Measurements from ENCODE around the gene CD177.
"Not testable (repeated sequence)": the region's sequence is repeated elsewhere in the genome, so short reads cannot be mapped to it uniquely, and the experiment has no call there.

Gene CD177

DNA sequence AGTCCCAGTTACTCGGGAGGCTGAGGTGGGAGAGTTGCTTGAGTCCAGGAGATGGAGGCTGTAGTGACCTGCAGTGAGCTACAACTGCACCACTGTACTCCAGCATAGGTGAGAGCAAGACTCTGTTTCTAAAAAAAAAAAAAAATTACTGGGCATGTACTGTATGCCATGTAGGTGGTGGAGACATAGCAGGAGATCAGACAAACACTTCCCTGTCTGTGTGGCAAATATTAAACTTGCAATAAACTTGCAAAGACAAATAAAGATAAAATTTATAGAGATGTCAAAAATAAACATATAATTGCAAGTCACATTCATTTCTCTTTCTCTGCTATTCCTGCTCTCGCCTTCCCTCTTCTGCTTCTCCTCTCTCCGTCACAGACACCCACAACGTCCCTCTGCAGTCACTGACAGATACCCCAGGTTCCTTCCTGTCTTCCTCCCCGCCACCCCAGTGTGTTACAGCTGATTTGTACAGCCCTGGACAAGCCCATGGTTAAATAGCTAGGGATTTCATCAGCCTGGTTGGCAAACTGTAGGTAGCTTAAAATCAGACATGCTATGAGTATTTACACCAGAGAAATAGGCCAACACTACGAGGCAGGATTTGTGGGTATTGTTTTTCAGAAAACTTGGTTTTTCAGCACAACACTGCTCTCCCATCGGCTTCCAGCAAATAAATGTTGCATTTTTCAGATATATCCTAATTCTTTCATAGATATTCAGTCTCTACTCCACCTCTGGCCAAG lies 1.3 kb upstream of the CD177 start:
- TF ChIP-seq GATA1 (IDR thresholded peaks at IDR 0.05; ENCODE audit: low read depth, low read length) (no peak), POLR2A (IDR thresholded peaks at IDR 0.05; ENCODE audit: low read length) (no peak)
- DNase-seq: no peak

DNA sequence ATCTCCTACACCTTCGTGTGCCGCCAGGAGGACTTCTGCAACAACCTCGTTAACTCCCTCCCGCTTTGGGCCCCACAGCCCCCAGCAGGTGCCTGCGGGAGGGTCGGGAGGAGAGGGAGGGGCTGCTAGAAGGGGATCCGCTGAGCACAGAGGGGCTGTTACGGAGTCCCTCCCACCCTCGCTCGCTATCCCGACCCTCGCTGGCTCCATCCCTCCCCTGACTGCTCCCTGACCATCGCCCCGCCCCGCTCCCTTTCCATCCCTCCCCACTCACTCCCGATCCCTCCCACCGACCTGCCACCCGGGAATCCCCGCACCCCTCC lies 780 bp downstream of the CD177 start:
- DNase-seq: no peak
- TF ChIP-seq POLR2A (IDR thresholded peaks at IDR 0.05; ENCODE audit: low read length) (no peak), GATA1 (IDR thresholded peaks at IDR 0.05; ENCODE audit: low read depth, low read length) (no peak)

DNA sequence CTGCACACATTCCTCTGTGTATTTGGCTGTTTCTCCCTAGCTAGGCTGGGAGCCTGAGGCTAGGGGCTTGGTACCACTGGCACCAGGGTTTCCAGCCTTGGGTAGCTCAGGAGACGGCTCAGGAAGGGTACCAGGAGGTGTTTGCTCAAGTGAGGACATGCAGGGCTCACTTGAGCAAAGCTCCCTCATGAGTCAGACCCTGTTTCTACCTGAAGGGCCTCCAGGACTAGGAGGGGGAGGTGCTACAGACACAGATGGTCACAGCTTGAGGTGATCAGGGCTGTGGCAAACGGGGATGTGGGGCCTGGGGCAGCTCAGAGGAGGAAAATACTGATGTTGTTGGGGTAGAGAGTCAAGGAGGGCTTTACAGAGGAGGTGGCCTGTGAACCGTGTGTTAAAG lies 3.3 kb downstream of the CD177 start:
- not testable (repeated sequence) for DNase-seq

DNA sequence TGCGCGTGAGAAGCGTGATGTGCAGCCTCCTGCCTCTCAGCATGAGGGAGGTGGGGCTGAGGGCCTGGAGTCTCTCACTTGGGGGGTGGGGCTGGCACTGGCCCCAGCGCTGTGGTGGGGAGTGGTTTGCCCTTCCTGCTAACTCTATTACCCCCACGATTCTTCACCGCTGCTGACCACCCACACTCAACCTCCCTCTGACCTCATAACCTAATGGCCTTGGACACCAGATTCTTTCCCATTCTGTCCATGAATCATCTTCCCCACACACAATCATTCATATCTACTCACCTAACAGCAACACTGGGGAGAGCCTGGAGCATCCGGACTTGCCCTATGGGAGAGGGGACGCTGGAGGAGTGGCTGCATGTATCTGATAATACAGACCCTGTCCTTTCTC lies 8.7 kb downstream of the CD177 start:
- TF ChIP-seq GATA1 (IDR thresholded peaks at IDR 0.05; ENCODE audit: low read depth, low read length): no peak
- TF ChIP-seq POLR2A (IDR thresholded peaks at IDR 0.05; ENCODE audit: low read length): no peak
- no peak for DNase-seq

DNA sequence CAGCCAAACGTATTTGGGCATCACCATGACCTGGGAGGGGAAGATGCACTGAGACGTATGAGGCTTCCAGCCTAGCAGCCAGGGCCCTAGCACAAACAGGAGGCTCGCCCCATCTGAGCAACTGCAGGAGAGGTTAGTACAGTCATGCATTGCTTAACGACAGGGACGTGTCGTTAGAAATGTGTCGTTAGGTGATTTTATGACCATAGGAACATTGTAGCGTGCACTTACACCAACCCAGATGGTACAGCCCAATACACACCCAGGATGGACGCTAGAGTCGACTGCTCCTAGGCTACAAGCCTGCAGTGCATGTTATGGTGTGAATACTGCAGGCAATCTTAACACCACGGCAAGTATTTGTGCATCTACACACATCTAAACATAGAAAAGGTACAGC lies 9.3 kb downstream of the CD177 start:
- DNase-seq: no peak
- TF ChIP-seq GATA1 (IDR thresholded peaks at IDR 0.05; ENCODE audit: low read depth, low read length): no peak
- TF ChIP-seq POLR2A (IDR thresholded peaks at IDR 0.05; ENCODE audit: low read length): no peak

DNA sequence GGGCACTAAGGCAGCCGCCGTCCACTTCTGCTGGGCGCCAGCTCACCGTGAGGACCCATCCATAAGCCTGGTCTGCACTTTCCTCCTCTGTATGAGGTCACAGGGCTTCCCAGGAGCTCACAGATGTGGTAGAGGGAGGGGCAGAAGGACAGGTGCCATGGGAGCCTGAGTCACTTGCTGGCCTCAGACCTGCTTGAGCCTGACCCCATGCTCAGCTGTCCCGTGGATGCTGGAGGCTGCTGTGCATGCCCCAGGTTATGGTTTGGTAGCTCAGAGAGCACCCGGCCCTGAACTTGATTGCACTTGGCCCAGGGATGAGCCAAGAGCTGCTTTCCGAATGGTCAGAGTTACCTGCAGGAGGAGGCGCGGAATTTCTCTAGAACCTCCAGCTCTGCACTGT lies 12.2 kb downstream of the CD177 start:
- not testable (repeated sequence) for DNase-seq

DNA sequence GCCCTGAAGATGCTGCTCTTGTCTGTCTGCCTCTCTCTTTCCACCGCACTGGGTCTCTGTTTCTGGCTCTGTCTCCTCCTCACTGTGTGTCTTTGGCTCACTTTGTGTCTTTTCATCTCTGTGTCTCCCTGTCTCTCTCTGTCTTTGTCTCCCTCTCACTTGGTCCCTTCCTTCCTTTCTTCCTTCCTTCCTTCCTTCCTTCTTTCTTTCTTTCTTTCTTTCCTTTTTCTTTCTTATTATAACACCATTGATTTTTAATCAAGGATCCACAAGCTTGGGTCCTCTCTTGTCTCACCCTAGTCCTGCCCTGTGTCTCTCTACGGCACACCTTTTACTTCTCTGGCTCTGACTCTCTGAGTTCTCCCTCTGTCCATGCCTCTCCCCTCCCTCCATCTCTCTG lies 14.3 kb downstream of the CD177 start:
- no peak for TF ChIP-seq GATA1 (IDR thresholded peaks at IDR 0.05; ENCODE audit: low read depth, low read length)
- no peak for TF ChIP-seq POLR2A (IDR thresholded peaks at IDR 0.05; ENCODE audit: low read length)
- DNase-seq: no peak

DNA sequence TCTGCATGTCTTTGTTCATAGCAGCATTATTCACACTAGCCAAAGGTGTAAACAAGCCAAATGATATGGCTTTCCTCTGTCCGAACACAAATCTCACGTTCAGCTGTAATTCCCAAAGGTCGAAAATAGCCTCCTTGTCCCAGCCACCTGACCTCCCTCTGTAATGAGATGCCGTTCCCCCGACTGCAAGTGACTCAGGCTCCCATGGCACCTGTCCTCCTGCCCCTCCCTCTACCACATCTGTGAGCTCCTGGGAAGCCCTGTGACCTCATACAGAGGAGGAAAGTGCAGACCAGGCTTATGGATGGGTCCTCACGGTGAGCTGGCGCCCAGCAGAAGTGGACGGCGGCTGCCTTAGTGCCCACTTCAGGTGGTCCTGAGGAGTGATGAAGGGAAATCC lies 15.4 kb downstream of the CD177 start:
- not testable (repeated sequence) for DNase-seq

DNA sequence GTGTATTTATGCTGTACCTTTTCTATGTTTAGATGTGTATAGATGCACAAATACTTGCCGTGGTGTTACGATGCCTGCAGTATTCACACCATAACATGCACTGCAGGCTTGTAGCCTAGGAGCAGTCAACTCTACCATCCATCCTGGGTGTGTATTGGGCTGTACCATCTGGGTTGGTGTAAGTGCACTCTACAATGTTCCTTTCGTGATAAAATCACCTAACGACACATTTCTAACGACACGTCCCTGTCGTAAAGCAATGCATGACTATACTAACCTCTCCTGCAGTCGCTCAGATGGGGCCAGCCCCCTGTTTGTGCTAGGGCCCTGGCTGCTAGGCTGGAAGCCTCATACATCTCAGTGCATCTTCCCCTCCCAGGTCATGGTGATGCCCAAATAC lies 18.4 kb downstream of the CD177 start:
- TF ChIP-seq GATA1 (IDR thresholded peaks at IDR 0.05; ENCODE audit: low read depth, low read length) (no peak), POLR2A (IDR thresholded peaks at IDR 0.05; ENCODE audit: low read length) (no peak)
- no peak for DNase-seq

DNA sequence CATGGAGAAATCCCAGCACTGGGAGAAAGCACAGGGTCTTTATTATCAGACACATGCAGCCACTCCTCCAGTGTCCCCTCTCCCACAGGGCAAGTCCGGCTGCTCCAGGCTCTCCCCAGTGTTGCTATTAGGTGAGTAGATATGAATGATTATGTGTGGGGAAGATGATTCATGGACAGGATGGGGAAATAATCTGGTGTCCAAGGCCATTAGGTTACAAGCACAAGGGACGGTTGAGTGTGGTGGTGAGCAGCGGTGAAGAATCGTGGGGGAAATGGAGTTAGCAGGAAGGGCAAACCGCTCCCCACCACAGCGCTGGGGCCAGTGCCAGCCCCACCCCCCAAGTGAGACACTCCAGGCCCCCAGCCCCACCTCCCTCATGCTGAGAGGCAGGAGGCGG lies 19.0 kb downstream of the CD177 start:
- TF ChIP-seq GATA1 (IDR thresholded peaks at IDR 0.05; ENCODE audit: low read depth, low read length): no peak
- DNase-seq: no peak

DNA sequence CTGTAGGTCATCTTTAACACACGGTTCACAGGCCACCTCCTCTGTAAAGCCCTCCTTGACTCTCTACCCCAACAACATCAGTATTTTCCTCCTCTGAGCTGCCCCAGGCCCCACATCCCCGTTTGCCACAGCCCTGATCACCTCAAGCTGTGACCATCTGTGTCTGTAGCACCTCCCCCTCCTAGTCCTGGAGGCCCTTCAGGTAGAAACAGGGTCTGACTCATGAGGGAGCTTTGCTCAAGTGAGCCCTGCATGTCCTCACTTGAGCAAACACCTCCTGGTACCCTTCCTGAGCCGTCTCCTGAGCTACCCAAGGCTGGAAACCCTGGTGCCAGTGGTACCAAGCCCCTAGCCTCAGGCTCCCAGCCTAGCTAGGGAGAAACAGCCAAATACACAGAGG lies 24.1 kb downstream of the CD177 start:
- not testable (repeated sequence) for DNase-seq

DNA sequence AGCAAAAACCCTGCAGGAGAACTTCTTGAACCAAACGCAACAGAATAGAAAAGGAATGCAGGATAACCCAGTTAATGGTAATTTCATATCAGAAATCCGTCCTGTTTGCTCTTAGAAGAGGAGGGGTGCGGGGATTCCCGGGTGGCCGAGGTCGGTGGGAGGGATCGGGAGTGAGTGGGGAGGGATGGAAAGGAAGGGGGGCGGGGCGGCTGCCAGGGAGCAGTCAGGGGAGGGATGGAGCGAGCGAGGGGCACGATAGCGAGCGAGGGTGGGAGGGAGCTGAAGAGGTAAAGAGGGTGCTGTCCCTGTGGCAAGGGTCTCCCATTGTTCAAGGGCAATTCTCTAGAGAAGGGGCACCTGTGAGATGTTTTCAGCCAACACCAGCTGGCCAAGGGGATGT lies 26.5 kb downstream of the CD177 start:
- TF ChIP-seq GATA1 (IDR thresholded peaks at IDR 0.05; ENCODE audit: low read depth, low read length) (no peak), POLR2A (IDR thresholded peaks at IDR 0.05; ENCODE audit: low read length) (no peak)
- no peak for DNase-seq

DNA sequence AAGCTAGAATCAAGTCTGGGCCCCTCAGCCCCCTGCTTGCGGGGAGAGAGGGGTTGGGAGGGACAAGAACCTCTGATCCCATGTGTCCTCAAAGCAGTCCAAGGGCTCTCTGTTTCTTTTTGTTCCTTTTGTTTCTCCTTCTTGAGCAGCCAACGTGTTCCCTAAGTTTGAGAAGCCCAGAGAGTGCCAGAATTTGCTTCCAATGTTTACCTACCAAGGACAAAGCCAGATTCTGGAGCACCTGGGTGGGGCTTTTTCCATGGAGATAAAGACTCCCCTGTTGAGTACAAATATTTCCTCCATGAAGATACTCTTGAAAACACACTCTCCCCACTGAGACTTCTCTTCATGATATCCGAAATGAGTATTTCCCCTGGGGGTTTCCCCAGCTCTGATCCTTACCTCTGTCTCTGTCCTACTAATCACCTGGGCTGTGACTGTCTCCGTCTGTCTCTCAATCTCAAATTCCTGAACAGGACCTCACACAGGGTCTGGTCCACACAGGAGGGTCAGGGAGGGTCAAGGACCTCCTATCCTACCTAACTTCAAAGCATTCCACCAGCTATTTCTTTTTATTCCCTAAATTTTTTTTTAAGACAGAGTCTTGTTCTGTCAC lies 27.4 kb downstream of the CD177 start:
- DNase-seq: no peak
- no peak for TF ChIP-seq POLR2A (IDR thresholded peaks at IDR 0.05; ENCODE audit: low read length)
- no peak for TF ChIP-seq GATA1 (IDR thresholded peaks at IDR 0.05; ENCODE audit: low read depth, low read length)

DNA sequence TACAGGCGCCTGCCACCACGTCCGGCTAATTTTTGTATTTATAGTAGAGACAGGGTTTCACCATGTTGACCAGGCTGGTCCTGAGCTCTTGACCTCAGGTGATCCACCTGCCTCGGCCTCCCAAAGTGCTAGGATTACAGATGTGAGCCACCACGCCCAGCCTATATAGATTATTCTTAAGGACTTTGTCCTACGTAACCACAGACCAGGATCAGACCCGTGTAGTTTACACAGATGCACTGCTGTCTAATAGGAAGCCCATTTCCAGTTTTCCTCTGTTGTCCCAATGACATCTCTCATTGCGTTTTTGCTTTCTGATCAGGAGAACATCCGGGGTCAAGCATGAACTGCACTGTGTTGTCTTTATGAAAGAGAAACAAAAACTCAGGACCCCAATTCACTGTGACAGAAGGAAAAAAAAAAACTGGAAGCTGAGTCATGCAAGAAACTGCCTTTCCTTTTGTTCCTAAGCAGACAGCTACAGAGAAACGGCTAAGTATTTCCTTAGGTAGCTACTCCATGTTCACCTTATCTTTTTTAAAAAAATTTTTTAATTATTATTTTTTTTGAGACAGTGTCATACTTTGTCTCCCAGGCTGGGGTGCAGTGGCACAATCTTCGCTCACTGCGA lies 29.2 kb downstream of the CD177 start:
- not testable (repeated sequence) for DNase-seq

DNA sequence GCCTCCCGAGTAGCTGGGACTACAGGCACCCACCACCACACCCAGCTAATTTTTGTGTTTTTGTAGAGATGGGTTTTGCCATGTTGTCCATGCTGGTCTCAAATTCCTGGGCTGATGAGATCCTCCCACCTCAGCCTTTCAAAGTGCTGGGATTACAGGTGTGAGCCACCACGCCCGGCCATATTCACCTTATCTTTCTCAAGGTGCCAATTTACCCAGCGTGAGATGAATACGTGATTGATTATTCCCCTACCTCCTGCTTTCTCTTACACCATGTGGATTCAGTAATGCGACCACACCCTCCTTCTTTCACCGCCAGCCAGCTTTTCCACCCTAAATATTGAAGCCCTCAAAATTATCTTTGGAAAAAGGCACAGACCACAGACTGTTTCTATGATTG lies 29.8 kb downstream of the CD177 start:
- not testable (repeated sequence) for DNase-seq

DNA sequence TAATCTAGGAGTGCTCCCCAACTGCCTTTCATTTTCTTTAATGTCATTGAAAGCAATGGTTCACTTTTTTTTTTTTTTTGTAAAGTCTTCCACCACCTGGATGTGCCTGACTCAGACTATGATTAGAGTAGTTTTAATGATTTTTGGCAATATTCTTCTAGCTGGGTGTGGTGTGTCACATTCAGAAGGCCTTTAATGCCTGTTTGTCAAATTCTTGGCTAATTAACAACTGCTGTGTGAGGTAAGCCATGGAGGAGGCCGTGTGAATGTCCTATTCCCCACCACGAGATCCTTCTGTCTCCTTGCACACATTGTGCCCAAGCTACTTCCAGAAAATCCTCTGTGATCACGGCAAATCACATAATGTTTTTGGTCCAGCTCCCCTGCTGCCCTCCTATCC lies 30.3 kb downstream of the CD177 start:
- not testable (repeated sequence) for DNase-seq

DNA sequence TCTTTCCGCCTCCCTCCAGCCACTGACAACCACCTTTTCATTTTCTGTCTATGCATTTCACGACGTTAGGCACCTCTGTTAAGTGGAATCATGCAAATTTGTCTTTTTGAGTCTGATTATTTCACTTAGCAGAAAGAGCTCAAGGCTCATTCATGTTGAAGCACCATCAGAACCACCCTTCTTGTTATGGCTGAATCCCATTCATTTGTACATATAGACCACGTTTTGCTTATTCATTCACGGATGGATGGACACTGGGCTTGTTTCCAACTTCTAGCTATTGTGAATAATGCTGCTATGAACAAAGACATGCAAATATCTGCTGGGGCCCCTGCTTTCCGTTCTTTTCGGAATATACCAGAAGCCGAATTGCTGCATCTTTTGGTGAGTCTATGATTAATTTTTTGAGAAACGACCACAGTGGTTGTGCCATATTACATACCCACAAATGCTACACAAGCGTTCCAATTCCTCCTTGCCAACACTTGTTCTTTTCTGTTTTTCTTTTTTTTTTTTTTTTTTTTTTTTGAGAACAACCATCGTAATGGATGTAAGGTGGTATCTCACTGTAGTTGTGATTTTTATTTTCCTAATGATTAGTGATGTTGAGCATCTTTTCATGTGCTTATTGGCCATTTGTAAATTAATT lies 37.5 kb downstream of the CD177 start:
- DNase-seq: not testable (repeated sequence)

DNA sequence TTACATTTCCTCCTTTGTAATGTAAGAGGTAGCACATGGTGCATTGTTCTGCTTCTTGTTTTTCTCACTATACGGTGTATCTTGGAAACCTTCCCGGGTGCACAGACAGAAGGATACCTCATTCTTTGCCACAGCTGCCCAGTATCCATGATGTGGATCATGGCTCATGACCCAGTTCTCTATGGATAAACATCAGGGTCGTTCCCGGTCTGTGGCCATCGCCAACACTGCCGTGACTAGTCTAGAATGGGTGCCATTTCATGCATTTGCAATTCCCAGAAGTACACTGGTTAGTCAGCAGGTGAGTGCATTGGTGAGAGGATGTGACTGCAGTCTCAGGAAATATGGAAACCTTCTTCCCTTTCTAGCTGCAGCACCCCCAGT lies 38.1 kb downstream of the CD177 start:
- not testable (repeated sequence) for DNase-seq

DNA sequence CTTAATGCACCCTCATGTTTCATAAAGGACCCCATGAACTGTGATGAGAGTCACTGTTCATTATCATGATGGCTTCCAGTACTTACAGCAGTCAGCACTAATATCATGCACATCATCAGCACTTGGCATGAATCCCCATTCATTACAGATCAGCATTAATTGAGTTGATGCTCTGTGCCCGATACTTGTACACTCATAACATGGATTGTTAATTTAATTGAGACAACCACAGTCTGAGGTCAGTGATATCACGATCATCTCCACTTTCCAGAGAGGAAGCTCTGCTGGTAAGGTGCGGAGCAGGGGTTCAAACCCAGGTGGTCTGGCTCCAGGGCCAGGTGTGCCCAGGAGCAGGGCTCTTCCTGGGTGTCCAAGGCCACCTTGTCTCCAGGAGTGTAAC lies 40.0 kb downstream of the CD177 start:
- DNase-seq: not testable (repeated sequence)
